Measurements from ENCODE around the gene EVL. TPM values are rescaled to one million over a fixed set of nuclear protein-coding genes. Genes with fewer than 3 reads are reported as not detected.

EVL gene
- total RNA-seq, 2 experiments from 2014 or later, result 206 to 298 TPM

GRCh38 chr14:100067481-100067880, 2.3 kb downstream of the EVL start:
- Histone ChIP-seq H3K4me1 (ENCODE audit: insufficient read depth, low read length, poor library complexity, severe bottlenecking) (peaks cover 97% of the 10 kb centered on the region), H3K36me3 (ENCODE audit: insufficient read depth, low read length) (peaks cover 19% of the 10 kb centered on the region; the same call in 1 of the 2 replicates), H3K79me2 (ENCODE audit: insufficient read depth, low read depth, low read length) (peaks cover 73% of the 10 kb centered on the region), H3K4me2 (ENCODE audit: low read length) (peak overlapping the region; percentile 97), H3K9me2 (ENCODE audit: insufficient read depth, low read length) (no peaks in the 10 kb centered on the region), H2AFZ (ENCODE audit: low read length) (no peak overlapping the region), H3K4me3 (ENCODE audit: low read depth, low read length, poor library complexity, severe bottlenecking) (peak overlapping the region; percentile 74), H3K9me3 (ENCODE audit: low read length) (no peaks in the 10 kb centered on the region), H3K27ac (ENCODE audit: low read depth, low read length, poor library complexity, severe bottlenecking) (peak overlapping the region; percentile 99), H4K20me1 (ENCODE audit: insufficient read depth, low read length) (no peaks in the 10 kb centered on the region)
- TF ChIP-seq CTCF (conservative IDR thresholded peaks at IDR 0.05; ENCODE audit: low read length) (no peak), EZH2phosphoT487 (IDR thresholded peaks at IDR 0.05; ENCODE audit: borderline replicate concordance, low read depth, low read length) (no peak)
- BruUV-seq (replicated peaks), result no TSS peak
- POLR2A ChIA-PET, result interaction anchor here (0.6 to 2.6 kb wide), 7 partner anchors 15 to 1220 kb away, joined by 3 to 7 read pairs (median 3); no protein-coding TSS in a partner anchor
- intact Hi-C loops (cut with micrococcal nuclease; ENCODE audit: unreplicated experiment), result loop anchor here (5.0 to 10.0 kb wide), 4 partner anchors 90 to 583 kb away; partner anchors contain the start of genes CCNK, CYP46A1, DEGS2 and SETD3
- CTCF ChIA-PET (ENCODE audit: unreplicated experiment), result no interaction called here
- DNase-seq (ENCODE audit: low spot score), result peak; percentile 45

DNA sequence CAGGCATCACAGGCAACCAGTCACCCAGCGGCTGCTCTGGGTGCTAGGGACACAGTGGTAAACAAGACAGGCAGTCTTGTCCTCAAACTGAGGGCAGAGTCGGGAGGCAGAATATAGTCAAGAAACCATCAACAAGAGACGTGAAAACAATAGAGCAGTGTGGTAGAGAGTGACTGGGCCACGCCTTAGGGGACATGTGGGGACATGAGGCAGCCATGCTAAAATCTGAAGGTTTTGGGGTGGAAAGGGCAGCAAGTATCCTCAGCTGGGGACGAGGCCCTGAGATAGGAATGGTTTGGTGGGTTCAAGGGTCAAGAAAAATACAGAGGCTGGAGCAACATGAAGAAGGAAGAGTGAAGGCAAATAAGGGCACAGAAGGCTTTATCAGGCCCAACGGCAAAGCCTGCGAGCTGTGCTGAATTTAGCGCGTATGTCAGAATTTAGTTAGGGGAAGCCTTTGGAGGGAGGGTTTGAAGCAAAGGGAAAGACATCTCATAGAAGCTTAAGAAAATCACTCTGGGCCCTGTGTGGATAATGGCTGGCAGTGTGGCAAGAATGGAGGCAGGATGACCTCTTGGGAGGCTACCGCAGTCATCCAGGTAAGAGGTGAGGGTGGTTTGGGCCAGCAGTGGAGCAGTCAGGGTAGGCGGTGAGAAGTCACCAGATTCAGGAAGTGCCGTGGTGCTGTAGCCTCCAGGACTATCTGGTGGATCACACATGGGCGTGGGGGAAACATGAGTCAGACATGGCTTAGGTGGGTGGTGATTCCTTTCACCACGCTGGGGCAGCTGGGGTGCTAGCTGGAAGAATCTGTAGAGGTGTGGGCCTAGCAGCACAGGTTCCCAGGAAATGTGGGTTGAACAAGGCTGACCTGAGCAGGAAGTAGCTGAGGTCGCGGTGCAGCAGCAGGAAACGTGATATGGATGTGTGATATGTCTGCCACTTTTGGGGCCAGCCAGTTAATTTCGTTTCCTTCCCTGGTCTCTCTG, 3.0 kb downstream of the EVL start:
- DNase-seq (ENCODE audit: low spot score), result peak; percentile 75
- BruUV-seq (replicated peaks), result TSS peak; percentile 86
- ChIA-PET CTCF (ENCODE audit: unreplicated experiment) (interaction anchor here (0.9 kb wide), 1 partner anchor 146 kb away, joined by 3 read pairs; no protein-coding TSS in a partner anchor), POLR2A (interaction anchor here (0.6 to 1.1 kb wide), 4 partner anchors 11 to 1221 kb away, joined by 3 to 6 read pairs (median 3); no protein-coding TSS in a partner anchor)
- H3K27ac ChIP-seq (ENCODE audit: low read depth, low read length, poor library complexity, severe bottlenecking), result peak overlapping the region; percentile 99
- intact Hi-C loops (cut with micrococcal nuclease; ENCODE audit: unreplicated experiment), result loop anchor here (5.0 to 10.0 kb wide), 4 partner anchors 89 to 583 kb away; partner anchors contain the start of genes CCNK, CYP46A1, DEGS2 and SETD3
- H3K4me3 ChIP-seq (ENCODE audit: low read depth, low read length, poor library complexity, severe bottlenecking), result peak overlapping the region; percentile 74
- peak overlapping the region; percentile 97 for H3K4me2 ChIP-seq (ENCODE audit: low read length)
- H3K4me1 ChIP-seq (ENCODE audit: insufficient read depth, low read length, poor library complexity, severe bottlenecking), result peaks cover 97% of the 10 kb centered on the region
- H3K79me2 ChIP-seq (ENCODE audit: insufficient read depth, low read depth, low read length), result peaks cover 81% of the 10 kb centered on the region
- H3K36me3 ChIP-seq (ENCODE audit: insufficient read depth, low read length), result peaks cover 26% of the 10 kb centered on the region; the same call in 1 of the 2 replicates
- no peak for TF ChIP-seq CTCF (conservative IDR thresholded peaks at IDR 0.05; ENCODE audit: low read length)
- TF ChIP-seq EZH2phosphoT487 (IDR thresholded peaks at IDR 0.05; ENCODE audit: borderline replicate concordance, low read depth, low read length), result no peak
- H3K9me3 ChIP-seq (ENCODE audit: low read length), result no peaks in the 10 kb centered on the region
- H3K9me2 ChIP-seq (ENCODE audit: insufficient read depth, low read length), result no peaks in the 10 kb centered on the region
- peak overlapping the region; percentile 6; the same call in 1 of the 2 replicates for H2AFZ ChIP-seq (ENCODE audit: low read length)
- no peaks in the 10 kb centered on the region for H4K20me1 ChIP-seq (ENCODE audit: insufficient read depth, low read length)
